Aorta (tissue), 5 donors: ENCODE results near the gene CAP2. TPM values are rescaled to one million over a fixed set of nuclear protein-coding genes. Genes with fewer than 3 reads are reported as not detected.

Source experiments
- ATAC-seq: fragments of 200-7000 bp; cut with Tn5 transposase; one replicate; pipeline ENCODE4 v1.9.1; 2022; ENCODE audit warnings: moderate library complexity; ENCODE audit not compliant: low FRiP score
- DNase-seq, 2 donors: peaks; one replicate each; pipeline ENCODE4 v3.0.0-alpha.2; 2020
- H3K27ac ChIP-seq, 2 donors: one replicate each; pipeline ENCODE4 v1.5.1; 2013; ENCODE audit warnings: low read length in 2 of 2, mild to moderate bottlenecking in 2 of 2, moderate library complexity in 2 of 2, control low read depth in 1 of 2, inconsistent platforms in 1 of 2, low read depth in 1 of 2
- H3K27me3 ChIP-seq, 2 donors: one replicate each; pipeline ENCODE4 v1.6.1; 2013; ENCODE audit warnings: control low read depth in 1 of 2, low read length in 1 of 2, mild to moderate bottlenecking in 1 of 2, moderate library complexity in 1 of 2; ENCODE audit not compliant: insufficient read depth in 2 of 2, control insufficient read depth in 1 of 2
- H3K36me3 ChIP-seq, 2 donors: one replicate each; pipeline ENCODE4 v1.6.1; 2013; ENCODE audit warnings: control low read depth in 1 of 2, low read length in 1 of 2, mild to moderate bottlenecking in 1 of 2; ENCODE audit not compliant: insufficient read depth in 2 of 2, control insufficient read depth in 1 of 2
- H3K4me1 ChIP-seq, 2 donors: one replicate each; pipeline ENCODE4 v1.6.1; 2013; ENCODE audit warnings: low read length in 2 of 2, control low read depth in 1 of 2, mild to moderate bottlenecking in 1 of 2, moderate library complexity in 1 of 2; ENCODE audit not compliant: insufficient read depth in 2 of 2, control insufficient read depth in 1 of 2
- H3K4me3 ChIP-seq, 2 donors: one replicate each; pipeline ENCODE4 v1.5.1; 2013; ENCODE audit warnings: low read length in 2 of 2, control low read depth in 1 of 2, mild to moderate bottlenecking in 1 of 2
- H3K9me3 ChIP-seq: one replicate; pipeline ENCODE4 v1.6.1; 2013; ENCODE audit warnings: mild to moderate bottlenecking, low read length; ENCODE audit not compliant: control insufficient read depth
- WGBS, 2 donors: extraction: QIAGEN DNeasy Blood & Tissue Kit; methylation state at CpG; one replicate each; pipeline ENCODE4 v1.1.7; 2013; 5-methylcytosine and 5-hydroxymethylcytosine counted together
- intact Hi-C, 2 donors: fragments of 100-400 bp; cut with DNase I; formaldehyde crosslinking; loops; one replicate each; pipeline versions ENCODE4 v1.14.2 to v1.15.0; 2022
- polyA plus RNA-seq, 2 donors: library from polyadenylated mRNA; stranded (reverse); fragments of 200-250 nt; gene quantifications; one replicate each; pipeline ENCODE4 v1.2.3, GENCODE V29; 2013
- total RNA-seq, 2 donors: library from RNA; stranded (reverse); fragmentation: NEBNext Ultra II Directional; extraction: Animal tissue kit (Norgen Biotek cat#: 25700); gene quantifications; one replicate each; pipeline ENCODE4 v1.2.1, GENCODE V29; 2021
- donor health status: healthy with polysubstance abuse.
- donor health status: Bipolar disorder and iron deficiency.
- donor health status: DM: no; HTN: no; CAD: no.
- donor health status: DM: no; HTN: no; CAD: no.
- donor health status: DM: yes; HTN: yes; CAD: no.

Gene CAP2
- total and polyA plus RNA-seq, 4 donors, result 21.2 to 28.4 (median 24.0) TPM

DNA sequence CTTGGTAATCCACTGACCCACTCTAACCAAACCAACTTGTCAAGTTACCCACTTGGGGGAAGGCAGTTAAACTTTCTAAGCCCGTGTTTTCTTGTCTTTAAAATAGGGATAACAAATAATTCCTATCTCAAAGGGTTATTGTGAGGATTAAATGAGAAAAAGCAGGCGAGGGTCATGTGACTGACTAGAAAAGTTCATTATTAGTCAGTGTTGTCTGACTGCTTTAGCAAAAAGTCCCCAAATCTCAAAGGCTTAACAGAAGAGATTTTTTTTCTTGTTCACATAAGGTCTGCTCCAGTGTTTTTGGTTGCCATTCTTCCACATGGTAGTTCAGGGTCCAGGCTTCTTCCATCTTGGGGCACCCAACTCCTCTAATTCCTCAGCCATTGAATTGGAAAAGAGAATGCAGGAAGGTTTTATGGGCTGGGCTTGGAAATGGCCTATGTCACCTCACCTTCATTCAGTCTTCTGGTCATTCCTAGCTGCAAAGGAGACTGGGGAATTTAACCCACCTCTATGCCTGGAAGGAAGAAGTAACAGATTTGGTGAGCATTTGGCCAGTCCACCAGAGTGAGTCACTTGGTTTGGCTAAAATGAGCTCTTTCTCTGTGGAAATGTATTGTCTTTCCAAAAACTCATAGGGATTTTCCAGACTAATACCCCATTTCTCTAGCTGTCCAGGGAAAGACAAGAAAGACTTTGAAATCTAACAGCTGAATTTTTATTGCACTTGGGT lies 77.0 kb downstream of the CAP2 start:
- no peak for DNase-seq
- peak; percentile 57 for ATAC-seq
- intact Hi-C loops, result loop anchor here (10.0 kb wide), 2 partner anchors 76 to 104 kb away; partner anchors contain the start of gene CAP2 (in 1 of the 2)
- H3K4me1 ChIP-seq, result peaks cover 0 to 8% of the 10 kb centered on the region in 2 donors
- WGBS, 2 donors, result 80 to 85% methylated on average over 2 of the region's 2 CpGs
- no peaks in the 10 kb centered on the region for H3K9me3 ChIP-seq
- H3K36me3 ChIP-seq, result peaks cover 0 to 2% of the 10 kb centered on the region in 2 donors
- peak overlapping the region; percentile 43 to 90 for H3K27ac ChIP-seq
- H3K4me3 ChIP-seq, result no peak overlapping the region
- H3K27me3 ChIP-seq, result no peaks in the 10 kb centered on the region

DNA sequence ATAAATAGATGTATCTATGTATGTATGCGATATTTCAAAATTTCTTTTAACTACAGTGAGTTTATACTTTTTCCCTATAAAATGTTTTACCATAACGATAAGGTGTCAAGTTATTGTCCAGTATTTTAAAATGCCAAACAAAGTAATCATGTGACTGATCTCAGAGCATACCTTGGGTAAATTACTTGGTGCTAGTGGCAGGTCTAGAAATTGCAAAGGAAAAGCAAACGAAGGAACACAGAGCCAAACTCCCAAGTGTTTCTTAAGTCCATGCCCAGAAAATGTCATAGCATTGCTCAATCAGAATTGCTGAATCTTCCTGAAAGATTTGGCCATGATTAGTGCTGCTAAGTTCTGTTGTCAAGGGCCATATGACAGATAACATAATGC lies 77.5 kb downstream of the CAP2 start:
- DNase-seq, result no peak
- Histone ChIP-seq H3K27ac (peak overlapping the region in 1 of 2 donors; percentile 43), H3K4me1 (peaks cover 0 to 8% of the 10 kb centered on the region in 2 donors), H3K9me3 (no peaks in the 10 kb centered on the region), H3K36me3 (peaks cover 0 to 2% of the 10 kb centered on the region in 2 donors), H3K27me3 (no peaks in the 10 kb centered on the region), H3K4me3 (no peak overlapping the region)
- intact Hi-C loops, result loop anchor here (10.0 kb wide), 2 partner anchors 76 to 104 kb away; partner anchors contain the start of gene CAP2 (in 1 of the 2)
- peak; percentile 75 for ATAC-seq
- WGBS, 2 donors, result 19 to 24% methylated on average over 3 of the region's 3 CpGs

DNA sequence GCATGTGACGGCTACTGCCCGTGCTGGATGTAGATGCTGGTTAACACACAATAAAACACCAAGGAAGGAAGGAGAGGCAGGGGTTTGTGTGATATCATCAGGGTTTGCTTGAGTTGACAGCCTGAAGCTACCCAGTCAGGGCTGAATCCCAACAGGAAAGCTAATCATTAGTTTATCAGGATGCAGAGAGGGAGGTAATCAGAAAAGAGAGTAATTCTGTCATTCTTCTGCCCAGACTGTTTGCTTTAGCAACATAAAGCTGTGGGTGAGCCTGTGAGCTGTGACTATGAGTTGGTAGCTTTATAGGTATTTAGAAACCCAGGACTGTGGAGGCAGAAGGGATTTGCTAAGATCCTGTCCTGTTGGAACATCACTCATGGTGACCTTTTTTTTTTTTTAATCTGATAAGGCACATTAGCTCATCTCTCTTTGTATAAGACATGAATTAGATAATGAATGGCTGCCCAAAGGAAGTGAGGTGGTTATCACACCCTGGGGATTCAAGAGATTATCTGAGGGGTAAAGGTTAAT lies 79.3 kb downstream of the CAP2 start:
- ATAC-seq, result no peak
- 92 to 98% methylated on average over 2 of the region's 2 CpGs for WGBS, 2 donors

DNA sequence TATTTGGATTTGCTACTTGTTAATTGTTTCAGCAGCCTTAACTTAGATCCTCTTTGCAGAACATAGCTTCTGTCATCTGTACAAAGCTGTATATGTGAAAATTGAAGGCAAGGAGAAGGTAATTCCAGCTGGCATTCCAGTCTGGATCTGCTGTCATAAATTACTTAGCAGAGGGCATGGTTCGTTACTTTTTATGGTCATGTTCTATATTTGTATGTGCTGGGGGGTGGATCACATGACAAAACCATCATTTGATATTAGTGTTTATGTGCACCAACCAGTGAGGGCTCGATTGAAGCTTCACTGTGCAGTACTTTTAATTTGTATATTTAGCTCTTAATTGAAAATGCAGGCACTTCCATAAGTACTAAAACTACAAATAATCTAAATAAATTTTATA lies 80.2 kb downstream of the CAP2 start:
- Histone ChIP-seq H3K4me1 (peaks cover 0 to 8% of the 10 kb centered on the region in 2 donors), H3K27ac (no peak overlapping the region), H3K9me3 (no peaks in the 10 kb centered on the region), H3K36me3 (no peaks in the 10 kb centered on the region), H3K27me3 (no peaks in the 10 kb centered on the region), H3K4me3 (no peak overlapping the region)
- 6 to 7% methylated on average over 2 of the region's 2 CpGs for WGBS, 2 donors
- intact Hi-C loops, result loop anchor here (10.0 kb wide), 2 partner anchors 79 to 101 kb away; partner anchors contain the start of gene CAP2 (in 1 of the 2)
- no peak for DNase-seq
- ATAC-seq, result peak; percentile 12

More for the DNA sequence above, 79.3 kb downstream of the CAP2 start:
- intact Hi-C loops, result loop anchor here (10.0 kb wide), 2 partner anchors 78 to 102 kb away; partner anchors contain the start of gene CAP2 (in 1 of the 2)
- no peak overlapping the region for H3K4me3 ChIP-seq
- H3K27ac ChIP-seq, result no peak overlapping the region
- H3K9me3 ChIP-seq, result no peaks in the 10 kb centered on the region
- no peaks in the 10 kb centered on the region for H3K36me3 ChIP-seq
- DNase-seq, result no peak
- H3K4me1 ChIP-seq, result peaks cover 0 to 8% of the 10 kb centered on the region in 2 donors
- no peaks in the 10 kb centered on the region for H3K27me3 ChIP-seq

DNA sequence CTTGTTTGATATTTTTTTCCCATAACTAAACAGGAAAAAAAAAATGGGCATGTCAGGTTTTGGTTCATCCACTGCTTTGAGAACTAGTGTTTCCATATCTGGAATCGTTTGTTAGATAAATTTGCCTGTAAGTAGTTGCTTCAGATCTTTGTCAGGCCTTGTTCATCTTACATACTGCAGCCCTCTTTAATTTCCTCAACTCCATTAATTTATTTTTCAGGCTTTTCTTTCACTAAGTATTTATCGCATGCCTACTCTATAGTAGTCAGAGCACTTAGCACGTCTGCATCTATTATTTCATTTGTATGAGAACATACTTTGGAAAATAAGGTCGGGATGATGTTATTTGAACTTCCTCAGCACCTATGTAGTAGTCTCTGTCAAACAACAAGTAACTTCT lies 80.9 kb downstream of the CAP2 start:
- no peaks in the 10 kb centered on the region for H3K27me3 ChIP-seq
- ATAC-seq (no peak), DNase-seq (no peak)
- H3K27ac ChIP-seq, result no peak overlapping the region
- H3K9me3 ChIP-seq, result no peaks in the 10 kb centered on the region
- peaks cover 0 to 8% of the 10 kb centered on the region in 2 donors for H3K4me1 ChIP-seq
- intact Hi-C loops, result loop anchor here (10.0 kb wide), 2 partner anchors 79 to 101 kb away; partner anchors contain the start of gene CAP2 (in 1 of the 2)
- H3K36me3 ChIP-seq, result no peaks in the 10 kb centered on the region
- 50 to 55% methylated on average over 4 of the region's 4 CpGs for WGBS, 2 donors
- H3K4me3 ChIP-seq, result no peak overlapping the region

DNA sequence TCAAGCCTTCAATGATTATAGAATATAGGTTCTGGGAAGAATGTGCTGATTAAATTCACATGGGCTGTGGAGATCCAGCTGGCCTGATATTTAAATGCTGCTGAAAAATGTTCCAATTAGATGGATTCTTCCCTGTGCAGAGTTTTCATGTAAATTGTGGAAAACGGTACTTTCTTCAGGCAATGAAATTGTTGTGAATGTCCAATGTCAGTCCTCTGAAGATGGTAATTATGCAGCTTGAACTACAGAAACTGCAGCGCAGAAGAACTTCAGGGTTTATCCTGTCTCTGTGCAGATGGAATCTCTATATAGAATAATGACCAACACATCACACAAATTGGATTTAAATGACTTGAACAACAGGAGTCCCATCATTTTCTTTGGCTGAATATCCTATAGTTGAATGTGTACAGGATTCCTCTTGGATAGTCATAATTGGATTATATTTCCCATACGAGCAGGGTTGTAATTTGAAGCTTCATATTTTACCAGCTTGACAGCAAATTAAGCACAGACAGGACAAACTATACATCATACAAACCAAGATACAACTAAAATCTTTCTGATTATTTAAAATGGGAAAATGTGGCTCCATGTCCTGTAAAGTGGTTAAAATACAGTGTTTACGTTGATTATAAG lies 82.3 kb downstream of the CAP2 start:
- Histone ChIP-seq H3K27me3 (no peaks in the 10 kb centered on the region), H3K36me3 (no peaks in the 10 kb centered on the region), H3K9me3 (no peaks in the 10 kb centered on the region), H3K4me1 (peaks cover 0 to 4% of the 10 kb centered on the region in 2 donors), H3K27ac (no peak overlapping the region), H3K4me3 (no peak overlapping the region)
- no peak for ATAC-seq
- intact Hi-C loops, result loop anchor here (10.0 kb wide), 2 partner anchors 81 to 99 kb away; partner anchors contain the start of gene CAP2 (in 1 of the 2)
- DNase-seq, result no peak
- 95 to 97% methylated on average over 4 of the region's 4 CpGs for WGBS, 2 donors

DNA sequence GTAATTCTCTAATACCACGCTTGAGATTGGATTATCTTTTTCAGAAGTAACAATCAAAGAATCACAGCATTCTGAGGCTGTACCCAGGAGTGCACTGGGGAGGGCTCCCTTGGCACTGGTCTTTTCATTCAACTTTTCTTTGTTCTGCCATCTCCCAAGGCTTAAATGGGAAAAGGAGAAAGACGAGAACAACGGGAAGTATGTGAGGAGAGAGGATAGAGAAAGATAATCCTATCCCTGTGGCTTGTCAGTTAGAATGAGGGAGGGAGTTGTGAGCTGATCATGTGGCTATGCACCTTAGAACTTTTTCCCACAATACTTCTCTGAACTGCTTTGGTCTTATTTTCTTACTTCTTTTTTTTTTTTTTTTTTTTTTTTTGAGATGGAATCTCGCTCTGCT lies 83.1 kb downstream of the CAP2 start:
- H3K36me3 ChIP-seq, result no peaks in the 10 kb centered on the region
- intact Hi-C loops, result loop anchor here (10.0 kb wide), 2 partner anchors 82 to 98 kb away; partner anchors contain the start of gene CAP2 (in 1 of the 2)
- DNase-seq (no peak), ATAC-seq (no peak)
- no peak overlapping the region for H3K4me3 ChIP-seq
- WGBS, 2 donors, result 86 to 90% methylated on average over 3 to 4 of the region's 4 CpGs
- H3K9me3 ChIP-seq, result no peaks in the 10 kb centered on the region
- H3K27ac ChIP-seq, result no peak overlapping the region
- no peaks in the 10 kb centered on the region for H3K27me3 ChIP-seq
- peaks cover 0 to 4% of the 10 kb centered on the region in 2 donors for H3K4me1 ChIP-seq

DNA sequence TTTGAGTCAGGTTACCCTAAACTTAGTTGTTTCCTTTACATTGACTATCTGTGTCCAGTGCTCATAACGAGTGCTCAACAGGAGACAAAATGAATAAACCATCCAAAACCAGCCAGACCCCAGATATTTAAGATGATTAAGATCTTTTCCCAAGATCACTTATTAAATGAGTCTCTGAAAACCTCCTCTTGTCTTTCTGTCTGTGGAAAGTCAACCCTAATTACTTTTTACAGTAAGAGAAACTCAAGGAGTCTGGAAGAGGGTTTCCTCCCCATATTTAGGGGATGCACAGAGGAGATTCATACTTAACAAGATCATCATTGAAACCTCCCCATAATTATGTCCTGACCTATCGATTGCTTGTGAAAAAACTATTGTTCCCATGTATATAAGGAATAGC lies 84.0 kb downstream of the CAP2 start:
- WGBS, 2 donors, result 96 to 97% methylated on average over 2 of the region's 2 CpGs
- peaks cover 0 to 4% of the 10 kb centered on the region in 2 donors for H3K4me1 ChIP-seq
- no peak overlapping the region for H3K4me3 ChIP-seq
- ATAC-seq, result no peak
- no peaks in the 10 kb centered on the region for H3K9me3 ChIP-seq
- intact Hi-C loops, result loop anchor here (10.0 kb wide), 2 partner anchors 83 to 97 kb away; partner anchors contain the start of gene CAP2 (in 1 of the 2)
- H3K27ac ChIP-seq, result no peak overlapping the region
- no peaks in the 10 kb centered on the region for H3K36me3 ChIP-seq
- H3K27me3 ChIP-seq, result no peaks in the 10 kb centered on the region
- DNase-seq, result no peak
